Suprapubic skin (tissue), 4 donors: ENCODE data around the gene NCKAP5.

Experiments used
- CTCF ChIP-seq, 2 donors: fragments of 200-600 bp in 1 of 2; fragments of 450-650 bp in 1 of 2; sonication (generic) in 1 of 2; IDR thresholded peaks; one replicate each; pipeline ENCODE4 v1.5.1; 2016 to 2019; ENCODE audit warnings: antibody characterized with exemption in 2 of 2, mild to moderate bottlenecking in 1 of 2, moderate library complexity in 1 of 2
- EP300 ChIP-seq: sonication (generic); formaldehyde crosslinking; IDR thresholded peaks from one replicate; pipeline ENCODE4 v1.6.1; 2017; ENCODE audit warnings: antibody characterized with exemption
- POLR2AphosphoS5 ChIP-seq, 3 donors: sonication (generic); formaldehyde crosslinking; IDR thresholded peaks; one replicate each; pipeline ENCODE4 v1.6.1; 2017; ENCODE audit warnings: antibody characterized with exemption in 3 of 3

- no peak for TF ChIP-seq CTCF (IDR thresholded peaks at IDR 0.05)
- no peak for TF ChIP-seq EP300
- TF ChIP-seq POLR2AphosphoS5 (IDR thresholded peaks at IDR 0.05) = no peak
Measured at GRCh38 chr2:133599811-133600210, 31.5 kb upstream of the NCKAP5 start.
